ENCODE measurements around the gene FXYD5. TPM values are rescaled to one million over a fixed set of nuclear protein-coding genes. Genes with fewer than 3 reads are reported as not detected.

FXYD5 gene
- total RNA-seq, 1 experiment from 2014 or later, result 181 TPM

DNA sequence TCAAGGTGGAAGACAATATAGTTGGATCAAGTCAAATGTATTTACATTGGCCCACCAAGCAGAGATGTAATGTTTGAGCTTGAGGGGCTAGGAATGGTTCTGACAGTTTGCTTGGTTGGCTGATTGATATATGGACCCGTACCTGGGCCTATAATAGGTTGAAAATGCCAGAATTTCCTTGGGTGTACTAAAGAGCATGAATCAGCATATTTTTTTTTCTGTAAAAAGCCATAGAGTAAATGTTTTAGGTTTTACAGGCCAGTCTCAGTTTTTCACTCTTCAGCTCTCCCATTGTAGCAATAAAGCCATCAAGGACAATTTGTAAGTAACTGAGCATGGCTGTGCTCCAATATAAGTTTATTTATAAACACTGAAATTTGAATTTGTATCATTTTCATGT, 26.9 kb downstream of the FXYD5 start:
- intact Hi-C loops (cut with micrococcal nuclease; ENCODE audit: unreplicated experiment), result no loop called here
- Histone ChIP-seq H3F3A (ENCODE audit: insufficient read depth, low read depth) (peaks cover 4% of the 10 kb centered on the region; the same call in 1 of the 2 replicates), H3K4me1 (replicated peaks; ENCODE audit: insufficient read depth) (peaks cover 7% of the 10 kb centered on the region), H3K27me3 (ENCODE audit: insufficient read depth, low read depth) (no peaks in the 10 kb centered on the region), H3K4me2 (no peak overlapping the region), H2AFZ (no peak overlapping the region), H4K20me1 (ENCODE audit: insufficient read depth) (no peaks in the 10 kb centered on the region), H3K9me2 (ENCODE audit: insufficient read depth) (no peaks in the 10 kb centered on the region), H3K36me3 (ENCODE audit: low read depth) (no peaks in the 10 kb centered on the region), H3K27ac (no peak overlapping the region), H3K4me3 (no peak overlapping the region), H3K79me2 (ENCODE audit: low read depth) (no peaks in the 10 kb centered on the region), H3K9me3 (ENCODE audit: insufficient read depth, low read depth) (no peaks in the 10 kb centered on the region; the same call in 1 of the 2 replicates)
- BruUV-seq (replicated peaks), result no TSS peak
- no peak for TF ChIP-seq EZH2 (IDR thresholded peaks at IDR 0.05; ENCODE audit: low read depth)
- TF ChIP-seq, protein P1, sequence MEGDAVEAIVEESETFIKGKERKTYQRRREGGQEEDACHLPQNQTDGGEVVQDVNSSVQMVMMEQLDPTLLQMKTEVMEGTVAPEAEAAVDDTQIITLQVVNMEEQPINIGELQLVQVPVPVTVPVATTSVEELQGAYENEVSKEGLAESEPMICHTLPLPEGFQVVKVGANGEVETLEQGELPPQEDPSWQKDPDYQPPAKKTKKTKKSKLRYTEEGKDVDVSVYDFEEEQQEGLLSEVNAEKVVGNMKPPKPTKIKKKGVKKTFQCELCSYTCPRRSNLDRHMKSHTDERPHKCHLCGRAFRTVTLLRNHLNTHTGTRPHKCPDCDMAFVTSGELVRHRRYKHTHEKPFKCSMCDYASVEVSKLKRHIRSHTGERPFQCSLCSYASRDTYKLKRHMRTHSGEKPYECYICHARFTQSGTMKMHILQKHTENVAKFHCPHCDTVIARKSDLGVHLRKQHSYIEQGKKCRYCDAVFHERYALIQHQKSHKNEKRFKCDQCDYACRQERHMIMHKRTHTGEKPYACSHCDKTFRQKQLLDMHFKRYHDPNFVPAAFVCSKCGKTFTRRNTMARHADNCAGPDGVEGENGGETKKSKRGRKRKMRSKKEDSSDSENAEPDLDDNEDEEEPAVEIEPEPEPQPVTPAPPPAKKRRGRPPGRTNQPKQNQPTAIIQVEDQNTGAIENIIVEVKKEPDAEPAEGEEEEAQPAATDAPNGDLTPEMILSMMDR (conservative IDR thresholded peaks at IDR 0.05), result no peak
- no peak for DNase-seq
- CTCF ChIA-PET, result no interaction called here
- POLR2A ChIA-PET (ENCODE audit: unreplicated experiment), result no interaction called here

DNA sequence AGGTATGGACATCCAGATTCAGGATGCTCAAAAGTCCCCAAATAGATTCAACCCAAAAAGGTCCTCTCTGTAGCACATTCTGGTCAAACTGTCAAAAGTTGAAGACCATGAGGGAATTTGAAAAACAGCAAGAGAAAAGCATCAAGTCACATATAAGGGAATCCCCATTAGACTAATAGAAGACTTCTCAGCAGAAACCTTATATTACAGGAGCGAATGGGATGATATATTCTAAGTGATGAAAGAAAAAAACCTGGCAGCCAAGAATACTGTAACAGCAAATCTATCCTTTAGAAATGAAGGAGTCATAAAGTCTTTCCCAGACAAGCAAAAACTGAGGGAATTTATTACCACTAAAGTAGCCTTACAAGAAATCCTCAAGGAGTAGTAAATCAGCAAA, 29.7 kb downstream of the FXYD5 start:
- Histone ChIP-seq H3K4me2 (no peak overlapping the region), H3K36me3 (ENCODE audit: low read depth) (no peaks in the 10 kb centered on the region), H2AFZ (no peak overlapping the region), H3K79me2 (ENCODE audit: low read depth) (no peaks in the 10 kb centered on the region), H3K4me1 (replicated peaks; ENCODE audit: insufficient read depth) (no peaks in the 10 kb centered on the region), H3K27ac (no peak overlapping the region), H3K9me3 (ENCODE audit: insufficient read depth, low read depth) (no peaks in the 10 kb centered on the region; the same call in 1 of the 2 replicates), H3K4me3 (no peak overlapping the region), H3K9me2 (ENCODE audit: insufficient read depth) (no peaks in the 10 kb centered on the region), H4K20me1 (ENCODE audit: insufficient read depth) (no peaks in the 10 kb centered on the region), H3K27me3 (ENCODE audit: insufficient read depth, low read depth) (no peaks in the 10 kb centered on the region), H3F3A (ENCODE audit: insufficient read depth, low read depth) (no peaks in the 10 kb centered on the region)
- intact Hi-C loops (cut with micrococcal nuclease; ENCODE audit: unreplicated experiment), result no loop called here
- no peak for TF ChIP-seq EZH2 (IDR thresholded peaks at IDR 0.05; ENCODE audit: low read depth)
- TF ChIP-seq, protein P1 (conservative IDR thresholded peaks at IDR 0.05), result no peak
- no TSS peak for BruUV-seq (replicated peaks)
- CTCF ChIA-PET, result no interaction called here
- DNase-seq, result no peak
- POLR2A ChIA-PET (ENCODE audit: unreplicated experiment), result no interaction called here

DNA sequence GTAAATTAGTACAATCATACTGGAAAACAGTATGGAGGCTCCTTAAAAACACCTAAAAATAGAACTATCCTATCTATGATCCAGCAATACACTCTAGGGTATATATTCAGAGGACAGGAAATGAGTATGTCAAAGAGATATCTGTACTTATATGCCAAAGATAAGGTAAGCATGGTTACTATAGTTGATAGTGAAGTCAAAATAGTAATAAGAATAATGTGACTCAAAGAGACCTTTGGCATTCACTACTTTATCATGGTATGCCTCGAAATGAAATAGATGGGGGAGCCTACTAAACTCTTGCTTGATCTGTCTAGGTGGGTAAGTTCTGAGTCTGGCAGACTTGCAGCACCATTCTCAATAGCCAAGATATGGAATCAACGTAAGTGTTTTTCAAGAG, 30.3 kb downstream of the FXYD5 start:
- POLR2A ChIA-PET (ENCODE audit: unreplicated experiment), result no interaction called here
- no peak overlapping the region for H2AFZ ChIP-seq
- H3K27me3 ChIP-seq (ENCODE audit: insufficient read depth, low read depth), result no peaks in the 10 kb centered on the region
- H3K4me3 ChIP-seq, result no peak overlapping the region
- no peak overlapping the region for H3K27ac ChIP-seq
- no peak overlapping the region for H3K4me2 ChIP-seq
- H3F3A ChIP-seq (ENCODE audit: insufficient read depth, low read depth), result no peaks in the 10 kb centered on the region
- DNase-seq, result no peak
- no peaks in the 10 kb centered on the region for H3K9me2 ChIP-seq (ENCODE audit: insufficient read depth)
- H3K4me1 ChIP-seq (replicated peaks; ENCODE audit: insufficient read depth), result no peaks in the 10 kb centered on the region
- CTCF ChIA-PET, result no interaction called here
- no peaks in the 10 kb centered on the region; the same call in 1 of the 2 replicates for H3K9me3 ChIP-seq (ENCODE audit: insufficient read depth, low read depth)
- TF ChIP-seq EZH2 (IDR thresholded peaks at IDR 0.05; ENCODE audit: low read depth), result no peak
- TF ChIP-seq, protein P1 (conservative IDR thresholded peaks at IDR 0.05), result no peak
- no peaks in the 10 kb centered on the region for H3K36me3 ChIP-seq (ENCODE audit: low read depth)
- no peaks in the 10 kb centered on the region for H4K20me1 ChIP-seq (ENCODE audit: insufficient read depth)
- no peaks in the 10 kb centered on the region for H3K79me2 ChIP-seq (ENCODE audit: low read depth)
- no TSS peak for BruUV-seq (replicated peaks)
- intact Hi-C loops (cut with micrococcal nuclease; ENCODE audit: unreplicated experiment), result no loop called here

Measured in PC-9 (cell line).